Measurements from ENCODE around the gene FOXP1.
"Not testable (repeated sequence)": the region's sequence is repeated elsewhere in the genome, so short reads cannot be mapped to it uniquely, and the experiment has no call there.

The FOXP1 gene

GRCh38 chr3:71018799-71019198, 564.7 kb downstream of the FOXP1 start:
- DNase-seq (ENCODE audit: insufficient read length, low spot score) = no peak
- FAIRE-seq = no peak
- TF ChIP-seq POU2F2 (IDR thresholded peaks at IDR 0.05; ENCODE audit: low read depth, low read length) (no peak), POLR2AphosphoS5 (IDR thresholded peaks at IDR 0.05; ENCODE audit: low read depth, low read length) (no peak), SPI1 (IDR thresholded peaks at IDR 0.05; ENCODE audit: low read depth, low read length) (no peak), POLR2A (IDR thresholded peaks at IDR 0.05; ENCODE audit: low read depth, low read length) (no peak), PAX5 (IDR thresholded peaks at IDR 0.05; ENCODE audit: insufficient read depth, low read length, severe bottlenecking) (no peak), TAF1 (IDR thresholded peaks at IDR 0.05; ENCODE audit: low read depth, low read length) (no peak)

DNA sequence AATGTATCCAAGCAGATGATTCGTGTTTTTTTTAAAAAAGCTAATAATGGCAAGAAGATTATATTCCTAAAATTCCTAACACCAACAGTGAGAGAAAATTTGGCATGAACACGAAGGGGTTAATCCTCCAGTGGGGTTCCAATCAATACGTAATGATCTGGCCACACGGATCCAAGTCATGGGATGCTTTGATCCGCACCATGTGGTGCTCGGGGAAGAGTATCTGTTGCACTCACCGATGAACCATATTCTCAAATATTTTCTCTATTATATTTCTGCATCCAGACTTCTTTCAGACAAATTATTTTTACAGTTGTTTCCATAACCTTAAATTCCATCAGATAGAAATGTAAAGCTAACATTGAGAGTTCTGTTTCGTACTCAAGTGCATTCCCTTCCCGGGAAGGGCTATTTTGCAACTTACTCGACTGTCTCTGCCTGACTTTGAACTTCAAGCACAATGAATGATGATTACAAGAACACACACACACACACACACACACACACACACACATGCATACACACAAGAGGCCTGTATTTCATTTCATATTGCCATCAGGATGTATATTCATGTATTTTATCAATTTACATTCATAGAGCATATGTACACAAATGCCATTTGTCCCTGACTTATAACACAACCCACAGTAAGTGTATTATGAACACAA, 567.2 kb downstream of the FOXP1 start:
- no peak for DNase-seq (ENCODE audit: insufficient read length, low spot score)
- no peak for FAIRE-seq
- TF ChIP-seq TAF1 (IDR thresholded peaks at IDR 0.05; ENCODE audit: low read depth, low read length) (no peak), POLR2AphosphoS5 (IDR thresholded peaks at IDR 0.05; ENCODE audit: low read depth, low read length) (no peak), POU2F2 (IDR thresholded peaks at IDR 0.05; ENCODE audit: low read depth, low read length) (no peak), SPI1 (IDR thresholded peaks at IDR 0.05; ENCODE audit: low read depth, low read length) (no peak), PAX5 (IDR thresholded peaks at IDR 0.05; ENCODE audit: insufficient read depth, low read length, severe bottlenecking) (no peak), POLR2A (IDR thresholded peaks at IDR 0.05; ENCODE audit: low read depth, low read length) (no peak)

GRCh38 chr3:71014616-71015015, 568.9 kb downstream of the FOXP1 start:
- not testable (repeated sequence) for FAIRE-seq

GRCh38 chr3:71012971-71013370, 570.6 kb downstream of the FOXP1 start:
- TF ChIP-seq SPI1 (IDR thresholded peaks at IDR 0.05; ENCODE audit: low read depth, low read length) = no peak
- no peak for TF ChIP-seq POLR2AphosphoS5 (IDR thresholded peaks at IDR 0.05; ENCODE audit: low read depth, low read length)
- TF ChIP-seq POLR2A (IDR thresholded peaks at IDR 0.05; ENCODE audit: low read depth, low read length) = no peak
- TF ChIP-seq POU2F2 (IDR thresholded peaks at IDR 0.05; ENCODE audit: low read depth, low read length) = no peak
- TF ChIP-seq PAX5 (IDR thresholded peaks at IDR 0.05; ENCODE audit: insufficient read depth, low read length, severe bottlenecking) = no peak
- TF ChIP-seq TAF1 (IDR thresholded peaks at IDR 0.05; ENCODE audit: low read depth, low read length) = no peak
- no peak for DNase-seq (ENCODE audit: insufficient read length, low spot score)
- FAIRE-seq = no peak

More at GRCh38 chr3:71014616-71015015, 568.9 kb downstream of the FOXP1 start:
- DNase-seq (ENCODE audit: insufficient read length, low spot score) = not testable (repeated sequence)

DNA sequence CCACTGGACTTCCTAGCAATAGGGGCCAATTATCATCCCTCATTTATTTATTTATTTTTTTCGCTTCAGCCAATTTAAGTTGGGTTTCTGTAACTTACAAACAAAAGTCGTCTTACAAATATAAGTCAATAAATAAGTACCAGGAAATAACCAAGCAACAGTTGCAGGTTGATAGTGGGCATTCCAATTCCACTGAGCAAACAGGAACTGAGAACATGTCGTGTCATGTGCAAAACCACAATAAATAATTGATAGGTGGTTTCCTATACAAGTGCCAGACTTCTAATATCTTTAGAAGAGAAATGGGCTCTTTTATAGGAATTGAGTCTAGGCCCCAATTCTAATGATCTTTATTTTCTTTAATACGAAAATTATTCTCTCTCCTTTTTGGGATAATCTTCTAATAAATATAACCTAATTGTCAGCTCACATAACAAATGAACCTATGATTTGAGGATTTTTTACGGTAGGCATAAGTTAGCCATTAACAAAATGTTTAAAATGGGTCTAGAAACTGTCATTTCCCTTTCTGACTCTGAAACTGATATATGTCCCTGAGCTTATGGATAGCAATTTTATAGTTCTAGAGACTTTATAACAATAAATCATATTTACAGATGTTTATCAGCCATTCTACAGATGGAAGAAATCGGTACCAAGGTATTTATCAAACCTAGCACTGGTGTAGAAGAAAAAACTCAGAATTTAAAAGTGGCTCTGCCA, 571.8 kb downstream of the FOXP1 start:
- no peak for FAIRE-seq

DNA sequence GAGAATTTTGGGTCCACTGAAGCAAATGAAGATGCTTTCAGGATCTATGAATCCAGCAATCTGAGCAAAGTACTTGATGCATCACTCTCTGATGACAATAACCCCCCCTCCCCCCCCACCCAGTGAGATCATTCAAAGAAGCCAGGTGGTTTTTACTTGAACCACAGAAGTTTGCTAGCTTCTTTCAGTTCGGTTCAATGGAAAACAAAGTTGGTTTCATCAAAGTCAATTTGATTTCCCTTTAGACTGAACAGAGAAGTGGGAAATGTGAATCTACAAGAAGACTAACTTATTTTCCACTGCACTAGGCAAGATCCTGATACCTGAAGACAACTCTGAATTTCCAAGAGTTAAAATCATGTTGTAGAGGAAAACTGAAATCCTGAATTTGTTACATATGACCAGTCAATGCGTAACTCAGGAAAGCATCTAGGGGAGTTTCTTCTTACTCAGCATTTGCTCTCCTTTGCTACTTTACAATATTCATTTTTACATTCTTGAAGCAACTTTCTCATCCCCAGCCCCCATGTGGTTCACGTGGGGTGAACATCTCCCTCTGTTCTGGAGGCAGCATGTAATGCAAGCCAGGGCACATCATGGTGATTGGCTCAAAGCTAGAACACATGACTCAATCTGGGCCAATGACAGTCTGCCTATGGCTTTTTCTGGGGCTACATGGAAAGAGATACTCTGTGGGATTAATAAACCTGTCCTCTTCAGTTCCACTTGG, 572.6 kb downstream of the FOXP1 start:
- TF ChIP-seq PAX5 (IDR thresholded peaks at IDR 0.05; ENCODE audit: insufficient read depth, low read length, severe bottlenecking) (no peak), TAF1 (IDR thresholded peaks at IDR 0.05; ENCODE audit: low read depth, low read length) (no peak), SPI1 (IDR thresholded peaks at IDR 0.05; ENCODE audit: low read depth, low read length) (peak; percentile 56; the same call in 1 of the 2 replicates), POLR2AphosphoS5 (IDR thresholded peaks at IDR 0.05; ENCODE audit: low read depth, low read length) (no peak), POU2F2 (IDR thresholded peaks at IDR 0.05; ENCODE audit: low read depth, low read length) (no peak), POLR2A (IDR thresholded peaks at IDR 0.05; ENCODE audit: low read depth, low read length) (no peak)
- FAIRE-seq (peak; percentile 33), DNase-seq (ENCODE audit: insufficient read length, low spot score) (no peak)

More for the DNA sequence above, 571.8 kb downstream of the FOXP1 start:
- TF ChIP-seq PAX5 (IDR thresholded peaks at IDR 0.05; ENCODE audit: insufficient read depth, low read length, severe bottlenecking) (no peak), TAF1 (IDR thresholded peaks at IDR 0.05; ENCODE audit: low read depth, low read length) (no peak), POLR2AphosphoS5 (IDR thresholded peaks at IDR 0.05; ENCODE audit: low read depth, low read length) (no peak), POLR2A (IDR thresholded peaks at IDR 0.05; ENCODE audit: low read depth, low read length) (no peak), SPI1 (IDR thresholded peaks at IDR 0.05; ENCODE audit: low read depth, low read length) (peak; percentile 91), POU2F2 (IDR thresholded peaks at IDR 0.05; ENCODE audit: low read depth, low read length) (no peak)
- DNase-seq (ENCODE audit: insufficient read length, low spot score) = no peak

GRCh38 chr3:71008350-71008935, 575.1 kb downstream of the FOXP1 start:
- DNase-seq (ENCODE audit: insufficient read length, low spot score) = no peak
- FAIRE-seq = no peak
- TF ChIP-seq PAX5 (IDR thresholded peaks at IDR 0.05; ENCODE audit: insufficient read depth, low read length, severe bottlenecking) (no peak), POLR2AphosphoS5 (IDR thresholded peaks at IDR 0.05; ENCODE audit: low read depth, low read length) (no peak), SPI1 (IDR thresholded peaks at IDR 0.05; ENCODE audit: low read depth, low read length) (no peak), TAF1 (IDR thresholded peaks at IDR 0.05; ENCODE audit: low read depth, low read length) (no peak), POLR2A (IDR thresholded peaks at IDR 0.05; ENCODE audit: low read depth, low read length) (no peak), POU2F2 (IDR thresholded peaks at IDR 0.05; ENCODE audit: low read depth, low read length) (no peak)

- no peak for DNase-seq (ENCODE audit: insufficient read length, low spot score)
- no peak for FAIRE-seq
- TF ChIP-seq POLR2AphosphoS5 (IDR thresholded peaks at IDR 0.05; ENCODE audit: low read depth, low read length) = no peak
- TF ChIP-seq POLR2A (IDR thresholded peaks at IDR 0.05; ENCODE audit: low read depth, low read length) = no peak
- TF ChIP-seq PAX5 (IDR thresholded peaks at IDR 0.05; ENCODE audit: insufficient read depth, low read length, severe bottlenecking) = no peak
- TF ChIP-seq POU2F2 (IDR thresholded peaks at IDR 0.05; ENCODE audit: low read depth, low read length) = no peak
- no peak for TF ChIP-seq SPI1 (IDR thresholded peaks at IDR 0.05; ENCODE audit: low read depth, low read length)
- no peak for TF ChIP-seq TAF1 (IDR thresholded peaks at IDR 0.05; ENCODE audit: low read depth, low read length)
Observed at GRCh38 chr3:71006810-71007785, 576.4 kb downstream of the FOXP1 start.
